DMS79 (cell line): ENCODE results near the gene TDRD10.
A peak's percentile ranks its signal among the peaks of the same experiment; 100 is the strongest.

Source experiments
- DNase-seq: peaks from one replicate; lab custom pipeline; 2025; lab: John Stamatoyannopoulos, UW

TDRD10 gene, protein sequence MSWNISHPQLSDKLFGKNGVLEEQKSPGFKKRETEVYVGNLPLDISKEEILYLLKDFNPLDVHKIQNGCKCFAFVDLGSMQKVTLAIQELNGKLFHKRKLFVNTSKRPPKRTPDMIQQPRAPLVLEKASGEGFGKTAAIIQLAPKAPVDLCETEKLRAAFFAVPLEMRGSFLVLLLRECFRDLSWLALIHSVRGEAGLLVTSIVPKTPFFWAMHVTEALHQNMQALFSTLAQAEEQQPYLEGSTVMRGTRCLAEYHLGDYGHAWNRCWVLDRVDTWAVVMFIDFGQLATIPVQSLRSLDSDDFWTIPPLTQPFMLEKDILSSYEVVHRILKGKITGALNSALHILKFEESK

GRCh38 chr1:154502066-154502743 is at the start of gene TDRD10, which contains the start of gene SHE:
TSS of gene TDRD10 (plus strand) at chr1:154502219. CDS start at chr1:154506904, 4,685 bp downstream.
TSS of gene SHE (minus strand) at chr1:154502412. CDS start at chr1:154502026, 386 bp downstream.
- DNase-seq = no peak

DNA sequence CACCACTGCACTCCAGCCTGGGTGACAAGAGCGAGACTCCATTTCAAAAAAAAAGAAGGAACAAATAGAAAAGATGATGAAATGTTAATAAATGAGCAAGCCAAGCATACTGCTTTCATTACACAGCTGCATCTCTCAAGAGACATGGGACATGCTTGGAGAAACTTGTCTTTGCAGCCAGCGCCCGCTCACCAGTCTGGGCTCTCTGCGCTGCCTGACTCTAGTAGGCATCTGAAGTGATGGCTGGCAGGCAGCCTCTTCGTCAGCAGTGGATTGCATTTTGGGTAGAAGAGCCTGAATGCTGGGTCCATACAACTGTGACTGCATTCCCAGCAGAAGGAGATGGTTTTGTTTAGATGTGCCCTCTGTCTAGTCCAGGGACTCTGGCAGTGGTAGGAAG is 48.9 kb upstream of the TDRD10 start:
- DNase-seq = no peak

DNA sequence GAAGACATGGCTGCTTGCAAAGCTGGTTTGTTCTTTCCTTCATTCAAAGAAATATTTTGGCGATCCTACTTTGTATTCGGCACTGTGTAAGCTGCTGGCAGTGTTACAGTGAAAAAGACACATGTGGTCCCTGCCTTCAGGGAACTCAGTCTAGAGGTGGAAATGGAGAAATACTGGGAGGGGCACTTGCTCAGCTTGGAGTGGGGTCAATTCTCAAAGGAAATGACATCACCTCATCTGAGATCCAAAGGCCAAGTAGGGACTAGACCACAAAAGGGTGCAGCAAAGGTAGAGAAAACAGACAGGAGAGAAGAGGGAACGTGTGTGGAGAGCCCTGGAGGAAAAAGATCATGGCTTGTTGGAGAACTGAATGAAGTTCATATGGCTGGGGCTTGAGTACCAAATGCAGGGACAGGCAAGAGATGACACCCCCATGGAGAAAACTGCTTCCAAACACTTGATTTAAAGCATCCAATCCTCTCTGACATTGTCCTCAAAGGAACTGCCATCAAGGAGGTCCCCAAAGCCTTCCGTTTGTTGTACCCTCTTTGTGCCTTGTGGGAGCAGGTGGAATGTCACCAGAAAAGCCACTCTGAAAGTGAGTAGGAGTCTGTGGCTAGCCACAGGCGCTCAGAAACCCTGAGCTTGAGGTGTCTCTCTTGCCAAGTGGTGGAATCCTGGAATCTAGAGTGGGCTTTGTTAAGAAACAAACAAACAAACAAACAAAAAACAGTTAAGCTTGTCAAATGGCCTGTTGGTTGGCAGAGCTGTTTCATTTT is 48.3 kb upstream of the TDRD10 start:
- peak; percentile 19 for DNase-seq

GRCh38 chr1:154454386-154455120 is 47.5 kb upstream of the TDRD10 start:
- DNase-seq = peak; percentile 48

DNA sequence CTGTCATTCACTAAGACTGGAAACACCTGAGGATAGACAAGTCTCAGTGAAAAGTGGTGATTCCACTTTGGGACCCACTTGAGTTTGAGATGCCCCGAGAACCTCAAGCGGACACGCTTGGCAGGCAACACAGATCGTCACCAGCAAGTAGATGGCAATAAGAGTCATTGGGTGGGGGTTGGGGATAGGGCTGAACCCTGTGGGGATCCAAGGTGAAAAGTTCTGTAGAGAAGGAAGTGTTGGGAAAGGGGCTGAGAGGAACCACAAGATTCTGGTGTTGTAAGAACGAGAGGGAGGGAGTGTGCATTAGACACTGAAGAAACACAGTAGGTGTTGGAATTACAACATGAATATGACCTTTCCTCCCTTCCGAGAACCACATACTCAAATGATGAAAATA is 45.4 kb upstream of the TDRD10 start:
- DNase-seq = no peak

GRCh38 chr1:154459080-154459479 is 42.9 kb upstream of the TDRD10 start:
- no peak for DNase-seq

GRCh38 chr1:154460695-154461260 is 41.2 kb upstream of the TDRD10 start:
- no peak for DNase-seq

- no peak for DNase-seq
Observed at GRCh38 chr1:154463512-154463990, 38.5 kb upstream of the TDRD10 start.

- no peak for DNase-seq
Observed at GRCh38 chr1:154465621-154466195, 36.3 kb upstream of the TDRD10 start.

- no peak for DNase-seq
Observed at GRCh38 chr1:154466206-154466605, 35.8 kb upstream of the TDRD10 start.

- DNase-seq = no peak
Observed at GRCh38 chr1:154466921-154467417, 35.0 kb upstream of the TDRD10 start.

GRCh38 chr1:154467434-154468102 is 34.5 kb upstream of the TDRD10 start:
- no peak for DNase-seq

DNA sequence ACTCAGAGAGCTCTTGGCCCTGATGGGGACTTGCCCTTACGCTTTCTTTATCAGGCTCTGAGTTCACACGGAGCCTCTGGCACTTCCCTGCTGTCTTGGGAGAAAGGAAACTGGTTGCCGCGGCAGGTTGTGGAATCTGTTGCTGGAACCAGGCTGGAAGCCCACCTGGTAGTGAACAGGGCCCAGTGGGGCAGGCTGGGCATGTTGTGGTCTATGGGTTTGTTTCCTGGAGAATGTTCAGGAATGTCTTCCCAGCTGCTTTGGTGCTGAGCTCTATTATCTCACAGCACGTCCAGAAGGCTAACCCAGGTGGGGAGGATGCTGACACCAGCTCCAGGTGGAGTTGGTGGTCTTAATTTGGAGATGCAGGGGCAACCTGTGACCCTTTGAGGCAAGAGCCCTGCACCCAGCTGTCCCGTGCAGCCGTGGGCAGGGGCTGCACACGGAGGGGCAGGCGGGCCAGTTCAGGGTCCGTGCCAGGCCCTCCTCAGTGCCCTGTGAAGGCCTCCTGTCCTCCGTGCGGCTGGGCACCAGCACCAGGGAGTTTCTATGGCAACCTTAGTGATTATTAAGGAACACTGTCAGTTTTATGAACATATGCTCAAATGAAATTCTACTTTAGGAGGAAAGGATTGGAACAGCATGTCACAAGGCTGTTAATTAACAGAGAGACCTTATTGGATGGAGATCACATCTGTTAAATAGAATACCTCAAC is 33.3 kb upstream of the TDRD10 start:
- no peak for DNase-seq

- DNase-seq = no peak
Observed at GRCh38 chr1:154469844-154470560, 32.0 kb upstream of the TDRD10 start.

DNA sequence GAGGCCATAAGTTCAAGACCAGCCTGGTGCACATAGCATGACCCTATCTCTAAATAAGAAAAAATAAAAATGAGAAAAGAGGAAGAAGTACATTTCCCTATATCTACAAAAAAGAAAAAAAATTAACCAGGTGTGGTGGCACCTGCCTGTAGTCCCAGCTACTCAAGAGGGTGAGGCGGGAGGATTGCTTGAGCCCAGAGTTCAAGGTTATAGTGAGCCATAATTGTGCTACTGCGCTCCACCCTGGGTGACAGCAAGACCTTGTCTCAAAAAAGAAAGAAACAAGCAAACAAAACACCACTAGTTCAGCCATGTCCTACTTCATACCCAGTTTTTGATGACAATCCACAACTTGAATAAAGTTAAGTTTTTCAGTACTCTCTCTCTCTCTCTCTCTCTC is 30.7 kb upstream of the TDRD10 start:
- no peak for DNase-seq

GRCh38 chr1:154474802-154475201 is 27.2 kb upstream of the TDRD10 start:
- no peak for DNase-seq

GRCh38 chr1:154476791-154477190 is 25.2 kb upstream of the TDRD10 start:
- no peak for DNase-seq

DNA sequence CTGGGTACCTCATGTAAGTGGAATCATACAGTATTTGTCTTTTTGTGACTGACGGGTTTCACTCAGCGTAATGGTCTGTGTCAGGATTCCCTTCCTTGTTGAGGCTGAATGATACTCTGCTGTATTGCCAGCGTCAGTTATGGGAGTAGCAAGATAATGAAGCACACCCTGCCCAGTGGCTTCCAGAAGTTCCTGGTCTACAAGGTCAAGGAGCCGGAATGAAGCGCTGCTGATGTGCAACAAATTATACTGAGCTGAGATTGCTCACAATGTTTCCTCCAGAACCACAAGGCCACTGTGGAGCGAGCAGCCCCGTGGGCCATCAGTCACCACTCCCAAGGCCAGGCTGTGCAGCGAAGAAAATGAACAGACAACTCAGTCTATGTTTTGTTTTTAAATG is 24.0 kb upstream of the TDRD10 start:
- no peak for DNase-seq

GRCh38 chr1:154478639-154479038 is 23.4 kb upstream of the TDRD10 start:
- DNase-seq = no peak
